ENCODE measurements around the gene FCHSD2. TPM values are rescaled to one million over a fixed set of nuclear protein-coding genes. Genes with fewer than 3 reads are reported as not detected.

The FCHSD2 gene
- total RNA-seq, 4 donors from 2014 or later: 5.7 to 16.8 (median 7.9) TPM

- no peak overlapping the region for H3K4me3 ChIP-seq
- H3K27me3 ChIP-seq: no peaks in the 10 kb centered on the region
- H3K27ac ChIP-seq: no peak overlapping the region
- no peaks in the 10 kb centered on the region for H3K36me3 ChIP-seq
- no peaks in the 10 kb centered on the region for H3K9me3 ChIP-seq
- WGBS: 76% methylated on average over 2 of the region's 2 CpGs
- H3K4me1 ChIP-seq: peaks cover under 1% of the 10 kb centered on the region
- TF ChIP-seq POLR2A (IDR thresholded peaks at IDR 0.05) (no peak), POLR2AphosphoS5 (IDR thresholded peaks at IDR 0.05) (no peak), CTCF (IDR thresholded peaks at IDR 0.05) (no peak), EP300 (IDR thresholded peaks at IDR 0.05) (no peak)
- DNase-seq (ENCODE audit: low spot score in 2 of 2): no peak
These were observed 212.1 kb downstream of the FCHSD2 start for GRCh38 chr11:72930008-72930407.

GRCh38 chr11:72929256-72929655, 212.9 kb downstream of the FCHSD2 start:
- no peak for TF ChIP-seq POLR2AphosphoS5 (IDR thresholded peaks at IDR 0.05)
- no peak for TF ChIP-seq EP300 (IDR thresholded peaks at IDR 0.05)
- no peak for TF ChIP-seq POLR2A (IDR thresholded peaks at IDR 0.05)
- TF ChIP-seq CTCF (IDR thresholded peaks at IDR 0.05): no peak
- Histone ChIP-seq H3K27me3 (no peaks in the 10 kb centered on the region), H3K27ac (no peak overlapping the region), H3K4me3 (no peak overlapping the region), H3K4me1 (peaks cover 4% of the 10 kb centered on the region), H3K36me3 (no peaks in the 10 kb centered on the region), H3K9me3 (no peaks in the 10 kb centered on the region)
- no peak for DNase-seq (ENCODE audit: low spot score in 2 of 2)
- 90% methylated on average over 1 of the region's 1 CpG for WGBS

- no peaks in the 10 kb centered on the region for H3K9me3 ChIP-seq
- no peaks in the 10 kb centered on the region for H3K36me3 ChIP-seq
- peaks cover 4% of the 10 kb centered on the region for H3K4me1 ChIP-seq
- no peak overlapping the region for H3K4me3 ChIP-seq
- DNase-seq (ENCODE audit: low spot score in 2 of 2): no peak
- H3K27me3 ChIP-seq: no peaks in the 10 kb centered on the region
- H3K27ac ChIP-seq: no peak overlapping the region
- TF ChIP-seq EP300 (IDR thresholded peaks at IDR 0.05) (no peak), POLR2AphosphoS5 (IDR thresholded peaks at IDR 0.05) (no peak), CTCF (IDR thresholded peaks at IDR 0.05) (no peak), POLR2A (IDR thresholded peaks at IDR 0.05) (no peak)
These were observed 214.7 kb downstream of the FCHSD2 start for GRCh38 chr11:72927380-72927779.

GRCh38 chr11:72926076-72926475, 216.0 kb downstream of the FCHSD2 start:
- Histone ChIP-seq H3K36me3 (no peaks in the 10 kb centered on the region), H3K4me1 (peaks cover 4% of the 10 kb centered on the region), H3K27me3 (no peaks in the 10 kb centered on the region), H3K9me3 (no peaks in the 10 kb centered on the region), H3K27ac (no peak overlapping the region), H3K4me3 (no peak overlapping the region)
- DNase-seq (ENCODE audit: low spot score in 2 of 2): no peak
- TF ChIP-seq CTCF (IDR thresholded peaks at IDR 0.05) (no peak), EP300 (IDR thresholded peaks at IDR 0.05) (no peak)
- WGBS: 100% methylated on average over 1 of the region's 1 CpG

GRCh38 chr11:72925656-72926055, 216.5 kb downstream of the FCHSD2 start:
- no peak overlapping the region for H3K27ac ChIP-seq
- H3K36me3 ChIP-seq: no peaks in the 10 kb centered on the region
- TF ChIP-seq POLR2A (IDR thresholded peaks at IDR 0.05): no peak
- TF ChIP-seq CTCF (IDR thresholded peaks at IDR 0.05): no peak
- TF ChIP-seq EP300 (IDR thresholded peaks at IDR 0.05): no peak
- no peak for TF ChIP-seq POLR2AphosphoS5 (IDR thresholded peaks at IDR 0.05)
- WGBS: 90% methylated on average over 8 of the region's 9 CpGs
- peaks cover 4% of the 10 kb centered on the region for H3K4me1 ChIP-seq
- DNase-seq (ENCODE audit: low spot score in 2 of 2): no peak
- H3K4me3 ChIP-seq: no peak overlapping the region
- H3K9me3 ChIP-seq: no peaks in the 10 kb centered on the region
- no peaks in the 10 kb centered on the region for H3K27me3 ChIP-seq

Data from suprapubic skin (tissue), 4 donors.